Loucy (cell line): ENCODE data around the gene ATP7B.
A peak's percentile ranks its signal among the peaks of the same experiment; 100 is the strongest.

Experiments
- H2AFZ ChIP-seq: fragments of 200-600 bp; sonication (generic); 2 replicates; pipeline ENCODE4 v1.6.0; 2016; ENCODE audit warnings: antibody characterized with exemption, mild to moderate bottlenecking, low read length, moderate library complexity
- H3F3A ChIP-seq: fragments of 200-600 bp; 2 replicates; pipeline ENCODE4 v1.6.0; 2016; ENCODE audit warnings: antibody characterized with exemption, low read depth, mild to moderate bottlenecking
- H3K27me3 ChIP-seq: fragments of 200-600 bp; sonication (generic); 2 replicates; pipeline ENCODE4 v1.6.1; 2014; ENCODE audit warnings: low read length, mild to moderate bottlenecking; ENCODE audit not compliant: insufficient read depth, poor library complexity, severe bottlenecking
- H3K36me3 ChIP-seq: fragments of 200-600 bp; sonication (generic); 2 replicates; pipeline ENCODE4 v1.6.1; 2016; ENCODE audit warnings: low read length; ENCODE audit not compliant: insufficient read depth
- H3K4me1 ChIP-seq: fragments of 200-600 bp; sonication (generic); 2 replicates; pipeline ENCODE4 v1.5.1; 2014; ENCODE audit warnings: low read length, mild to moderate bottlenecking; ENCODE audit not compliant: insufficient read depth, poor library complexity, severe bottlenecking
- H3K4me2 ChIP-seq: fragments of 200-600 bp; sonication (generic); 2 replicates; pipeline ENCODE4 v1.6.0; 2014; ENCODE audit warnings: antibody characterized with exemption, low read length, low read depth, mild to moderate bottlenecking; ENCODE audit not compliant: poor library complexity, severe bottlenecking
- H3K4me3 ChIP-seq: fragments of 200-600 bp; sonication (generic); 2 replicates; pipeline ENCODE4 v1.5.1; 2014; ENCODE audit warnings: low read length, mild to moderate bottlenecking, mixed read lengths; ENCODE audit not compliant: poor library complexity, severe bottlenecking
- H3K79me2 ChIP-seq: fragments of 200-600 bp; sonication (generic); 2 replicates; pipeline ENCODE4 v1.6.1; 2014; ENCODE audit warnings: low read length; ENCODE audit not compliant: insufficient read depth
- H3K9ac ChIP-seq: fragments of 200-600 bp; sonication (generic); 2 replicates; pipeline ENCODE4 v1.6.0; 2014; ENCODE audit warnings: mild to moderate bottlenecking, low read depth, low read length, moderate library complexity; ENCODE audit not compliant: poor library complexity, severe bottlenecking
- H3K9me2 ChIP-seq: fragments of 200-600 bp; sonication (generic); replicated peaks from 2 replicates; pipeline ENCODE4 v1.6.1; 2016; ENCODE audit warnings: low read depth, low read length, mixed read lengths
- H3K9me3 ChIP-seq: fragments of 200-600 bp; sonication (generic); 2 replicates; pipeline ENCODE4 v1.6.1; 2014; ENCODE audit warnings: mild to moderate bottlenecking, antibody characterized with exemption, low read length, low read depth; ENCODE audit not compliant: insufficient read depth
- H4K20me1 ChIP-seq: fragments of 200-600 bp; sonication (generic); 2 replicates; pipeline ENCODE4 v1.6.0; 2014; ENCODE audit warnings: antibody characterized with exemption, low read length, mild to moderate bottlenecking; ENCODE audit not compliant: insufficient read depth, poor library complexity, severe bottlenecking
- EZH2phosphoT487 ChIP-seq: fragments of 200-600 bp; IDR thresholded peaks from 2 replicates; pipeline ENCODE4 v1.6.1; 2018; ENCODE audit warnings: antibody characterized with exemption, mild to moderate bottlenecking, moderate library complexity, borderline replicate concordance
- TF ChIP-seq, protein P1 (sequence below): fragments of 200-600 bp; sonication (generic); conservative IDR thresholded peaks from 2 replicates; pipeline ENCODE4 v1.5.1; 2014; ENCODE audit warnings: mild to moderate bottlenecking, antibody characterized with exemption, low read length

ATP7B gene

GRCh38 chr13:51937320-51938290 is 73.6 kb downstream of the ATP7B start:
- Histone ChIP-seq H3F3A (no peaks in the 10 kb centered on the region), H3K27me3 (no peaks in the 10 kb centered on the region), H3K4me2 (no peak overlapping the region), H3K9me2 (no peaks in the 10 kb centered on the region), H3K9me3 (no peaks in the 10 kb centered on the region), H3K4me1 (no peaks in the 10 kb centered on the region), H3K79me2 (no peaks in the 10 kb centered on the region), H3K36me3 (no peaks in the 10 kb centered on the region), H4K20me1 (no peaks in the 10 kb centered on the region), H2AFZ (no peak overlapping the region), H3K4me3 (no peak overlapping the region), H3K9ac (no peak overlapping the region)
- TF ChIP-seq EZH2phosphoT487: no peak
- TF ChIP-seq, protein P1, sequence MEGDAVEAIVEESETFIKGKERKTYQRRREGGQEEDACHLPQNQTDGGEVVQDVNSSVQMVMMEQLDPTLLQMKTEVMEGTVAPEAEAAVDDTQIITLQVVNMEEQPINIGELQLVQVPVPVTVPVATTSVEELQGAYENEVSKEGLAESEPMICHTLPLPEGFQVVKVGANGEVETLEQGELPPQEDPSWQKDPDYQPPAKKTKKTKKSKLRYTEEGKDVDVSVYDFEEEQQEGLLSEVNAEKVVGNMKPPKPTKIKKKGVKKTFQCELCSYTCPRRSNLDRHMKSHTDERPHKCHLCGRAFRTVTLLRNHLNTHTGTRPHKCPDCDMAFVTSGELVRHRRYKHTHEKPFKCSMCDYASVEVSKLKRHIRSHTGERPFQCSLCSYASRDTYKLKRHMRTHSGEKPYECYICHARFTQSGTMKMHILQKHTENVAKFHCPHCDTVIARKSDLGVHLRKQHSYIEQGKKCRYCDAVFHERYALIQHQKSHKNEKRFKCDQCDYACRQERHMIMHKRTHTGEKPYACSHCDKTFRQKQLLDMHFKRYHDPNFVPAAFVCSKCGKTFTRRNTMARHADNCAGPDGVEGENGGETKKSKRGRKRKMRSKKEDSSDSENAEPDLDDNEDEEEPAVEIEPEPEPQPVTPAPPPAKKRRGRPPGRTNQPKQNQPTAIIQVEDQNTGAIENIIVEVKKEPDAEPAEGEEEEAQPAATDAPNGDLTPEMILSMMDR: no peak

DNA sequence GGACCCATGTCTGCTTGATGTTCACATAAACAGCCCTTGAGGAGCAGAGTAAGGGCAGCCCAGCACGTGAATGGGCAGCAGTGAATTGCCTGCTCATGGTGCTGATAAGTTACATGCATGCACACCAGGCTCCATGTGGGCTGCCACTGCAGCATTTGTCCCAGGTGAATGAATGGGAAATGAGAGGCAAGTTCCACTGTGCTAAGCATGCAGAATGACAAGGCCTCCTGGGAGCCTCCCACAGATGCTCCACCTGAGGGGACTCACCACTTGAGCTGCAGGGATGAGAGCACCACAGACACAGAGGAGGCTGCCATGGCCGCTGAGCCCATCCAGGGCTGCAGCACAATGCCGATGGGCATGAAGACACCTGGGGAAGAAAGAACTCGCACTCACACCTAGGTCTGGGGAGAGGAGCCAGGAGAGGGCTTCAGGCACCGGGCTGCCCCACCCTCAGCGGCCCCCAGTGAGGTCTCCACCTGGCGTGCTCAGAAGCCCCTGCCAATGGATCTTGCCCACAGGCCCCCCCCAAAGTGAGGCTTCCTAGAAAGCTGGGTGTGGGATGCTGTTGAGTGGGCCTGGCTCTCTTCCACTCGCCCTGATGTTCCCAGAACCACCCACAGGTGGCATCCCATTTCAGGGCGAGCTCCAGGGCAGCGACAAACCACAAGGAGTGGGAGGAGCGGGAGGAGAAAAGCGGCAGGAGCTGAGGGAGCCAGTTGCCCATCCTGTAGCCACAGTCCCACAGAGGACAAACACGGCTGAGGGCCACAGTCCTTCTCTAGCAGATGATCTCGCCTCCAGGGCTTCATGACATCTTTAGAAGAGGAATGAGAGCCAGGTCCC is 75.7 kb downstream of the ATP7B start:
- TF ChIP-seq EZH2phosphoT487: no peak
- TF ChIP-seq, protein P1: peak; percentile 38; the same call in 1 of the 2 replicates
- H3K9me2 ChIP-seq: no peaks in the 10 kb centered on the region
- H3K27me3 ChIP-seq: no peaks in the 10 kb centered on the region
- no peaks in the 10 kb centered on the region for H3K36me3 ChIP-seq
- H3K79me2 ChIP-seq: no peaks in the 10 kb centered on the region
- H3K9ac ChIP-seq: no peak overlapping the region
- H3K9me3 ChIP-seq: no peaks in the 10 kb centered on the region
- H3F3A ChIP-seq: no peaks in the 10 kb centered on the region
- H3K4me2 ChIP-seq: no peak overlapping the region
- H3K4me1 ChIP-seq: no peaks in the 10 kb centered on the region
- no peak overlapping the region for H2AFZ ChIP-seq
- no peaks in the 10 kb centered on the region for H4K20me1 ChIP-seq
- H3K4me3 ChIP-seq: no peak overlapping the region

DNA sequence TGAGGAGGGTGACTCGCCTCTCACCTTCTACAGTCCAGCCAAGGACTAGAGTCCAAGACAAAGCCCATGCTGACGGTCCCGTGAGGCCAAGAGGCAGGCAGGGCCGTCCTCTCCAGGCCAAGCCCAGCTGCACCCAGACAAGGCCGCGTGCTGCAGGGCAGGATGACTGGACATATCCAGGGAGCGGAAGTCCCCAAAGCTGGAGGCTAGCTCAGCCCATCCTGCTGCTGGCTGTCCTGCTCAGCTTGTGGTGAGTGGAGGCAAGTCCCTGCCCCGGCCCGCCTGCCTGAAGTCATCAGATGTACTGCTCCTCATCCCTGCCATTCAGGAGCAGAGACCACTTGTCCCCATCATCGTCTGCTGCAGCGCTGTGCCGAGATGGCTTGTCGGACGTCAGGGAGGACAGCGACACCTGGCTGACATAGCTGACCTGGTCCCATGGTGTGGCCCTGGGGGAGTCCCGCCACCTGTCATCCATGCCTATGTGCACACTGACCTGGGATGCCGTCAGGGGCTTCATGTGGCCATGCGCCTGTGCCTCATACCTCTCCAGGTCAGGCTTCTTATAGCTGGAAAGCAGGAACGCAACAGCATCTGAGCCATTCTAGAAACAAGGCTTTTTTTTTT is 76.7 kb downstream of the ATP7B start:
- H3K4me3 ChIP-seq: no peak overlapping the region
- no peaks in the 10 kb centered on the region for H3K9me2 ChIP-seq
- no peaks in the 10 kb centered on the region for H3K27me3 ChIP-seq
- H3K4me1 ChIP-seq: no peaks in the 10 kb centered on the region
- no peaks in the 10 kb centered on the region for H3K9me3 ChIP-seq
- H3K79me2 ChIP-seq: no peaks in the 10 kb centered on the region
- no peaks in the 10 kb centered on the region for H4K20me1 ChIP-seq
- no peaks in the 10 kb centered on the region for H3F3A ChIP-seq
- no peak for TF ChIP-seq EZH2phosphoT487
- TF ChIP-seq, protein P1: no peak
- no peaks in the 10 kb centered on the region for H3K36me3 ChIP-seq
- H2AFZ ChIP-seq: no peak overlapping the region
- H3K4me2 ChIP-seq: no peak overlapping the region
- H3K9ac ChIP-seq: no peak overlapping the region
